ENCODE measurements around the gene MGST3. TPM values are rescaled to one million over a fixed set of nuclear protein-coding genes. Genes with fewer than 3 reads are reported as not detected.
"Not testable (repeated sequence)": the region's sequence is repeated elsewhere in the genome, so short reads cannot be mapped to it uniquely, and the experiment has no call there.

MGST3 gene
- 63.6 and 63.7 TPM in 2 replicates for total RNA-seq

DNA sequence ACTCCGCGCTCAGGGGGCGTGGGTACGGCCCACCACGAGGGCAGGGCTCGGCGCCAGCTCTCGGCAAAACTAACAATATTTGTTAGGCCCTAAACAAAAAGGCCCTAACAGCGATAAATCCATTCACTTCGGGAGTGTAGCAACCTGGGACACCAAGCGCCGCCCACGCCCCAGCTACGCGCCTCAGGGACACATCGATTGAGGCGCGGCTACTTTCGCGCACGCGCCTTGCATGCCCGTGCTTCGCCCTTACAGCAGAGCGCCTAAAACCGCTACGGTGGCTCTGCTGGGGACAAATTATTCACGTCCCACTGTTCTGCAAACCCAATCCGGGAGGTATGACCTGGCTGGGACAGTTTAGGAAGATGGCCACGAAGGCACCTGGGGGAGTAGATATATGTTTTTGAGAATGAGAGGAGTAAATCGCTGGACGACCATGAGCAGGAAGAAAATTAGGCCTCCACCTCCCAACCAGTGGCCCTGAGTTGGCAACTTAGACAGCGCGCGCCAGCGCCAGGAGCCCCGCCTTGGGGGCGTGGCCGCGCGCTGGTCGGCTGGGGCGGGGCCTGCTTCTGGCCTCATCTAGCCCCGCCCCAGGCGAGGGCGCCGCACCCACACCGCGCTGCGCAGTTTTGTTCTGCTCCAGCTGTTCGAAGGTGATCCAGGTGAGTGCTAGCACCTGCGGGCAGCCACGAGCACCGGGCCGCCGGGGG, at the start of gene MGST3:
Gene MGST3, plus strand, starts transcription at position 606 of the 713 bp plus-strand sequence. CDS start 18,614 bp downstream, outside the sequence.
- H3K27me3 Mint-ChIP-seq (ENCODE audit: low read depth): peaks cover 6% of the 10 kb centered on the region
- no peak within 1 kb of the TSS for H3K4me3 Mint-ChIP-seq (ENCODE audit: low read depth)
- H3K36me3 Mint-ChIP-seq (ENCODE audit: low read depth): peaks cover 8% of the 10 kb centered on the region
- H3K4me1 Mint-ChIP-seq (ENCODE audit: low read depth): peaks cover 23% of the 10 kb centered on the region
- peak; percentile 93 for DNase-seq (ENCODE audit: low spot score)
- H3K9me3 Mint-ChIP-seq: no peaks in the 10 kb centered on the region
- peak within 1 kb of the TSS; percentile 52 for H3K27ac Mint-ChIP-seq
- intact Hi-C loops (cut with micrococcal nuclease): loop anchor here (1.0 kb wide), 4 partner anchors 29 to 197 kb away; partner anchors contain the start of genes ALDH9A1 and UCK2

DNA sequence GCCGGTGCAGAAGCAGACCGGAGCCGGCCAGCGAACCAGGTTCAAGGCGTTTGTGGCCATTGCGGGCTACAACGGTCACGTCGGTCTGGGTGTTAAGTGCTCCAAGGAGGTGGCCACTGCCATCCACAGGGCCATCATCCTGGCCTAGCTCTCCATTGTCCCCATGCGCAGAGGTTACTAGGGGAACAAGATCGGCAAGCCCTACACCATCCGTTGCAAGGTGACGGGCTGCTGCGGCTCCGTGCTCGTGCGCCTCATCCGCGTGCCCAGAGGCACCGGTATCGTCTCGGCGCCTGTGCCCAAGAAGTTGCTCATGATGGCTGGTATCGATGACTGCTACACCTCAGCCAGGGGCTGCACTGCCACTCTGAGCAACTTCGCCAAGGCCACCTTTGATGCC, 49.1 kb upstream of the MGST3 start:
- no peak for DNase-seq (ENCODE audit: low spot score)
- Mint-ChIP-seq H3K36me3 (ENCODE audit: low read depth) (no peaks in the 10 kb centered on the region), H3K9me3 (no peaks in the 10 kb centered on the region), H3K4me3 (ENCODE audit: low read depth) (no peak overlapping the region), H3K4me1 (ENCODE audit: low read depth) (no peaks in the 10 kb centered on the region), H3K27me3 (ENCODE audit: low read depth) (peaks cover 33% of the 10 kb centered on the region), H3K27ac (no peak overlapping the region)
- intact Hi-C loops (cut with micrococcal nuclease): no loop called here

DNA sequence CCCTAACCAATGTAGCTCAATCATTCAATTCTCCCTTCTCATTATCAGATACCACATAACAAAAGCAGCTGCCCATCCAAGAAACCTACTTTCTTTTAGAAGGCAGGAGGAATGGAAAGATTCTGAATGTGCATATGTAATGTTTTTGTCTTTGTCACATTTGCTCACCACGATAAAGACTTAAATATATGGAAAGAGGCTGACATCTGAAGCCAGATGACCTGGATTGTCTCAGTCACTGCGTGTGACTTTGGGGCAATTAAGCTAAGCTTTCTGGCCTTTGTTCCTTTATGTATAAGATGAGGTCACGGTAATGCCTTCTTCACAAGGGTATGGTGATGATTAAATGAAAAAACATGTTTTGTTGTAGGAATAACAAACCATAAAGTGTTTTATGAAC, 44.6 kb upstream of the MGST3 start:
- H3K4me3 Mint-ChIP-seq (ENCODE audit: low read depth): no peak overlapping the region
- H3K27ac Mint-ChIP-seq: no peak overlapping the region
- peaks cover 56% of the 10 kb centered on the region for H3K27me3 Mint-ChIP-seq (ENCODE audit: low read depth)
- H3K9me3 Mint-ChIP-seq: no peaks in the 10 kb centered on the region
- H3K36me3 Mint-ChIP-seq (ENCODE audit: low read depth): no peaks in the 10 kb centered on the region
- H3K4me1 Mint-ChIP-seq (ENCODE audit: low read depth): no peaks in the 10 kb centered on the region
- DNase-seq (ENCODE audit: low spot score): no peak
- intact Hi-C loops (cut with micrococcal nuclease): no loop called here

DNA sequence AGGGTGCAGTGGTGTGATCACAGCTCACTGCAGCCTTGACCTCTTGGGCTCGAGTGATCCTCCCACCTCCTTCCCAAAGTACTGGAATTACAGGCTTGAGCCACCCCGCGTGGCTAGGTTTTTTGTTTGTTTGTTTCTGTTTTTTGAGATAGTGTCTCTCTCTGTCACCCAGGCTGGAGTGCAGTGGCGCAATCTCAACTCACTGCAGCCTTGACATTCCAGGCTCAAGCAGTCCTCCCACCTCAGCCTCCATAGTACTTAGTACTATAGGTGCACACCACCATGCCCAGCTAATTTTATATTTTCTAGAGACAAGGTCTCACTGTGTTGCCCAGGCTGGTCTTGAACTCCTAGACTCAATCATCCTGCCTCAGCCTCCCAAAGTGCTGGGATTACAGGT, 39.6 kb upstream of the MGST3 start:
- intact Hi-C loops (cut with micrococcal nuclease): loop anchor here (10.0 kb wide), 1 partner anchor 573 kb away; the partner anchor contains the start of gene FAM78B
- H3K27ac Mint-ChIP-seq; H3K4me3 Mint-ChIP-seq (ENCODE audit: low read depth); H3K9me3 Mint-ChIP-seq; H3K4me1 Mint-ChIP-seq (ENCODE audit: low read depth); H3K36me3 Mint-ChIP-seq (ENCODE audit: low read depth); DNase-seq (ENCODE audit: low spot score): not testable (repeated sequence)
- H3K27me3 Mint-ChIP-seq (ENCODE audit: low read depth): peaks cover 69% of the 10 kb centered on the region

DNA sequence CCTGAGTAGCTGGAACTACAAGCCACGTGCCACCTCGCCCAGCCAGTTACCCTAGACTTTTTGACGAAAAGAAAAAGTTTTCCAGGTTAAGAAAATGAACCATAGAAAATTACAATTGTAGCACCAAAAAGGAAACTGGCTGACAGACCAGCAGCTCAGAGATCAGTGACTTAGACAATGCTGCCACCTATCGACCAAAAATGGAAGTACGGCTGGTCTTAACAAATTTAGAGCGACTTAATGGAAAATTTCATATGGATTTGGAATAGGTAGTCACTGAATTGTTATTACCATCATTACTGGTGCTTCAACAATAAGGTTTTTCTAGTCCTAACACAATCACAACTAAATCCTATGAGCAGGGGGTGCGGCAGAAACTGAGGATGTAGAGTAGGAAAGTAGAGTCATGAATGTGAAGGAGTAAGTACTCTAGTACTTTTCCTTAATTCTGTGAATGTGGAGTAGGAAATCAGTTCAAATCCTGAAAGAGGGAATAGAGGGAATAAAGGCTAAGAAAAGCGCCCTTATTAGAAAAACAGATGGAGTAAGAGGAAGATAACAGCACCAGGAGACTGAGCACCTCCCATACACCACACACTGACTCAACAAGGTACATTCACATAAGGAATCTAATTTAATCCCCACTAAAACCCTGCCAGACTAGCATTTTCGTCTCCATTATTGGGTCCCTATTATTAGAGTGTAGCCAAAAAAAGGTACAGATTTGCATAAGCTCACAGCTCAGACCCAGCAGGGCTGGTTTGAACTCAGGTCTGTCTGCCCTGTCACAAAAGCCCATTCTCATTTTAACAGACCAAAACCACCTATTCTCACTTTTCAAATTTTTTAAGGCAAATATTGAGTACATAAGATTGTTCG, 37.9 kb upstream of the MGST3 start:
- H3K27ac Mint-ChIP-seq: no peak overlapping the region
- DNase-seq (ENCODE audit: low spot score): peak; percentile 63
- peaks cover 67% of the 10 kb centered on the region for H3K27me3 Mint-ChIP-seq (ENCODE audit: low read depth)
- peaks cover 17% of the 10 kb centered on the region for H3K4me1 Mint-ChIP-seq (ENCODE audit: low read depth)
- H3K36me3 Mint-ChIP-seq (ENCODE audit: low read depth): no peaks in the 10 kb centered on the region
- intact Hi-C loops (cut with micrococcal nuclease): loop anchor here (1.0 to 10.0 kb wide), 3 partner anchors 189 to 572 kb away; partner anchors contain the start of gene FAM78B
- no peaks in the 10 kb centered on the region for H3K9me3 Mint-ChIP-seq
- no peak overlapping the region for H3K4me3 Mint-ChIP-seq (ENCODE audit: low read depth)

DNA sequence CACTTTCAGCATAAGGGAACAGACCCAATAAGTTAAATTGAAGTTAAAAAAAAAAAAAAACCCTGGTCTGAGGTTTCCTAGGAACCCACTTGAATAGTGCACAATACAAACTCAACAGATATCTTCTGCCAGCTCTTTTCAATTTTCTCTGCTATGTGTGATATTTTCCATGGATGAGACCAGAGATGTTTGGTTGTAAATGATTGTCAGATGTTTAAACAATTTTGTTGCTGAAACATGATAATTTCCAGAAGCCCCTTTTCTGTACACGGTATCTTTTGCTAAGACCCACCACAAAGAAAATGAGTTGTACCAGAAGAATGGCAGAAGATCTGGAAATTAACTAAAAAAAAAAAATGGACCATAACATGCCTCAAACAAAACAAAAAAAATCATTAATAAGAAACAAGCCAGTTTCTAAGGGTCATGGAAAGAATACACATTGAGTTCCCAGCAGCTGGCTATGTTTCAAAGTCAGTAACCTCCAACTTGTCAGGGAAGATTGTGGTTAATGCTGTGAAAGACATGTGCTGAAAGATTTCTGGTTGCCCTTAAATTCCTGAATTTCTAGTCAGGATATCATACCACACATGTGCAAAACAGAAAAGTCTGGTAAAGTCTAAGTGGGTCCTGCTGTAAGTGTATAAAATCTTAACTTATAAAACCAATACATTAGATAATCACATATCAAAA, 35.6 kb upstream of the MGST3 start:
- DNase-seq (ENCODE audit: low spot score): no peak
- Mint-ChIP-seq H3K27ac (no peak overlapping the region), H3K4me1 (ENCODE audit: low read depth) (peaks cover 30% of the 10 kb centered on the region), H3K9me3 (no peaks in the 10 kb centered on the region), H3K36me3 (ENCODE audit: low read depth) (no peaks in the 10 kb centered on the region), H3K27me3 (ENCODE audit: low read depth) (peaks cover 48% of the 10 kb centered on the region), H3K4me3 (ENCODE audit: low read depth) (no peak overlapping the region)
- intact Hi-C loops (cut with micrococcal nuclease): loop anchor here (5.0 to 10.0 kb wide), 2 partner anchors 232 to 569 kb away; partner anchors contain the start of genes FAM78B and UCK2

DNA sequence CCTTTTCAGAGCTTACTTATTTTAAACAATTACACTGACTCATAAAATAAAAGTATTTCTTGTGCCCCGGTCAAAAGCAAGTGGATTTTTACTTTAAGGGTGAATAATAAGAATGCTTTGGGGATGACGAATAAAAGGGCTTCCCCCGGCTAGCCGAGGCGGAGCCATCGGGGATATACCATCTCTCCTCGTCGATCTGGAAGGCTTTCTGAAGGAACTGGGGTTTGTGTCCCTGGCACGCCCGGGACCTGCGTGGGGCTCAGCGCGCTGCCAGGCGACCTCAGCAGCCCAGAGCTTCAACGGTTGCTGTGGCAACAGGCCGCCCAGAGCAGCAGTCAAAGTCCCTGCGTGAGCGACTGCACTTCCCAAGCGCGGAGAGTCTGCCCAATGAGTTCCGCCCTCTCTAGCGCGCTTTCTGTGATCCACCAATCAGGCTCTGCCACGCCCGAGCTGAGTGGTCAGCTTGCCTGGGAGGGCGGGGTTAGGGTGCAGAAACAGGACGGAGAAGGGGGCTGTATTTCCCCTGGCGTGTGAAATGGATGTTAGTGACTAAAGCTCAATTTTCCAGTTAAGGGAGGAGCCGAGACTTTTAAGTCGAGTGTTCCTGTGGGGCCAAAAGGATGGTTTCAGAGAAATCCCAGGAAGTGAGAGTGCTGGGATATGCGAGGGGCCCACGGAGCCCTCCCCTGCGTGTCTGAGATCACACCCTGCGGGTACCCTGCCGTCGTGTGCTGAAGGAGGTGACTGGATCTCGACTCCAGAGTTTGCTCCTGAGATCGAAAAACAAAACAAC, 33.0 kb upstream of the MGST3 start:
- DNase-seq (ENCODE audit: low spot score): peak; percentile 93
- intact Hi-C loops (cut with micrococcal nuclease): loop anchor here (1.0 to 10.0 kb wide), 5 partner anchors 33 to 567 kb away; partner anchors contain the start of genes FAM78B, MGST3, TMCO1 and UCK2
- H3K27me3 Mint-ChIP-seq (ENCODE audit: low read depth): peaks cover 30% of the 10 kb centered on the region
- H3K27ac Mint-ChIP-seq: peak overlapping the region; percentile 86
- peak overlapping the region; percentile 90 for H3K4me3 Mint-ChIP-seq (ENCODE audit: low read depth)
- no peaks in the 10 kb centered on the region for H3K36me3 Mint-ChIP-seq (ENCODE audit: low read depth)
- peaks cover 32% of the 10 kb centered on the region for H3K4me1 Mint-ChIP-seq (ENCODE audit: low read depth)
- H3K9me3 Mint-ChIP-seq: no peaks in the 10 kb centered on the region

DNA sequence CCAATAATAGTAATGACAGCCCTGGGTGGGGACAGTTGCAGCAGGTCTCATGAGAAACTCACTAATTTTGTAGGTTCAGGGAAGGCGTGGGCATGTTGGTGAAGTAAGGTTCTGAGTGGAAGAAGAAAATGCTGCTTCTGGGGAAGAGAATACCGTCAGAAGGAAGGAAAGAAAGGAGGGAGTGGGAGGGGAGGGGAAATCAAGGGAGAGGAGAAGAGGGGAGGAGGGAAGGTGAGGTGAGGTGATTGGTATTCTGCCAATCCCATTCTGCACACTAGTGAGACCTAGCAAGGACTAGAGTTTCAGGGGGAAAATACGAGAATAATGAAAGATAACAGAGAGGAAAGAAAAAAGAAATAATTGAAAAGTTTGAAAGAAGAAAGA, 32.4 kb upstream of the MGST3 start:
- Mint-ChIP-seq H3K9me3 (no peaks in the 10 kb centered on the region), H3K27me3 (ENCODE audit: low read depth) (peaks cover 25% of the 10 kb centered on the region), H3K4me1 (ENCODE audit: low read depth) (peaks cover 30% of the 10 kb centered on the region), H3K27ac (peak overlapping the region; percentile 86), H3K36me3 (ENCODE audit: low read depth) (no peaks in the 10 kb centered on the region), H3K4me3 (ENCODE audit: low read depth) (peak overlapping the region; percentile 90)
- intact Hi-C loops (cut with micrococcal nuclease): loop anchor here (1.0 to 10.0 kb wide), 5 partner anchors 33 to 566 kb away; partner anchors contain the start of genes FAM78B, MGST3, TMCO1 and UCK2
- DNase-seq (ENCODE audit: low spot score): no peak

DNA sequence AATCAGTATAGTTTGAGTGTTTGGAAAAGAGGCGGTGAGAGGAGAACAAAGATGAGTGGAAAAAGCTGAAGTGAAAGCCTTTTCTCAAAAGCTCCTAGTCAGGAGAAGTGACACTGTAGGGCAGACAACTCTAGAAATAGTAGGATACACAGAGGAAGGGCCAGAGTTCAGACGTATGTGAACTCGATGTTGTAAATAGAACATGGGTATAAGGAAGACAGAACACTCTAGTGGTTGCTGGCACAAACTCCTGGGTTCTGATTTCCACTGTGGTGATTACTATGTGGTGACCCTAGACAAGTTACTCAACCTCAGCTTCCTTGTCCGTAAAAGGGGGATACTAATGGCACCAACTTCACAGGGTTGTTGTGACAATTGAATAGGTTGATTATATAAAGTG, 30.2 kb upstream of the MGST3 start:
- no peak for DNase-seq (ENCODE audit: low spot score)
- H3K4me1 Mint-ChIP-seq (ENCODE audit: low read depth): peaks cover 30% of the 10 kb centered on the region
- no peaks in the 10 kb centered on the region for H3K36me3 Mint-ChIP-seq (ENCODE audit: low read depth)
- H3K4me3 Mint-ChIP-seq (ENCODE audit: low read depth): no peak overlapping the region
- H3K9me3 Mint-ChIP-seq: no peaks in the 10 kb centered on the region
- peaks cover 10% of the 10 kb centered on the region for H3K27me3 Mint-ChIP-seq (ENCODE audit: low read depth)
- H3K27ac Mint-ChIP-seq: no peak overlapping the region
- intact Hi-C loops (cut with micrococcal nuclease): loop anchor here (1.0 kb wide), 3 partner anchors 30 to 314 kb away; partner anchors contain the start of gene ALDH9A1

DNA sequence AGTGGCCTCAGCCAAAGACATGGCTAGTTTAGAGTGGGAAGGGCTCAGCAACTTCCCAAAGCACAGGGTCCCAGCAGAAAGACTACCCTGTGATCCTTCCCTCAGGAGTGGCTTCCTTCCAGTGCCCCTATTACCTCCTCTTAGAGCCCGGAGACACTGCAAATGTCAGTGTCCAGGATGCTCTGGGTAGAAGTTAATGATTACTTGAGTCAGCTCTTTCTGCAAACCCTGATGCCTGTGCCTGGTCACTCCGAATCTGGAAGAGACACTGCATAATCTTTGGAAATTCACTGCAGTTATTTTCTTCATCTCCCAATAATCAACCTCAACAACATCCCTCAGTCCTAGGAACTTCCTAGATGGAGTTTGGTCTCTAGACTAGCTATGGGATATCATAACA, 27.2 kb upstream of the MGST3 start:
- Mint-ChIP-seq H3K27ac (no peak overlapping the region), H3K9me3 (no peaks in the 10 kb centered on the region), H3K4me1 (ENCODE audit: low read depth) (peaks cover 14% of the 10 kb centered on the region), H3K27me3 (ENCODE audit: low read depth) (peaks cover 4% of the 10 kb centered on the region), H3K4me3 (ENCODE audit: low read depth) (no peak overlapping the region), H3K36me3 (ENCODE audit: low read depth) (no peaks in the 10 kb centered on the region)
- intact Hi-C loops (cut with micrococcal nuclease): no loop called here
- DNase-seq (ENCODE audit: low spot score): no peak

DNA sequence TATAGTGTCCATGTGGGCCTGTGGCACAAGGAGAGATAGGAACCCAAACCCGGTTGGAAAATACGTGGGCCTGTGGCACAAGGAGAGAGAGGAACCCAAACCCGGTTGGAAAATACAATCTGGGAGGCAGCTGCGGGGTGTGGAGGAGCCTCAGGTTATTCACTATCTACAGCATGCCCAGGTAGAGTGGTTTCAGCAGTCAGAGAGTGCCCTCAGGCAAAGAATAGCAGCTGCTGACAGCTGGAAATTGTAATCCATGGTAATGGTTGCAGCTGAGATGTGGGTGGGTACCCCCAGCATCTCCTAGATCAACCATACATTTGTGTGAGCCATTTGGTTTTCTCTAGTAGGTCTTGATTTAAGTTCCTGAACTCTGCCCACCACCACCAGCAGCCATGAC, 25.8 kb upstream of the MGST3 start:
- peaks cover 8% of the 10 kb centered on the region for H3K4me1 Mint-ChIP-seq (ENCODE audit: low read depth)
- no peak for DNase-seq (ENCODE audit: low spot score)
- intact Hi-C loops (cut with micrococcal nuclease): no loop called here
- H3K4me3 Mint-ChIP-seq (ENCODE audit: low read depth): no peak overlapping the region
- H3K36me3 Mint-ChIP-seq (ENCODE audit: low read depth): no peaks in the 10 kb centered on the region
- H3K9me3 Mint-ChIP-seq: no peaks in the 10 kb centered on the region
- H3K27me3 Mint-ChIP-seq (ENCODE audit: low read depth): peaks cover 6% of the 10 kb centered on the region
- H3K27ac Mint-ChIP-seq: no peak overlapping the region

DNA sequence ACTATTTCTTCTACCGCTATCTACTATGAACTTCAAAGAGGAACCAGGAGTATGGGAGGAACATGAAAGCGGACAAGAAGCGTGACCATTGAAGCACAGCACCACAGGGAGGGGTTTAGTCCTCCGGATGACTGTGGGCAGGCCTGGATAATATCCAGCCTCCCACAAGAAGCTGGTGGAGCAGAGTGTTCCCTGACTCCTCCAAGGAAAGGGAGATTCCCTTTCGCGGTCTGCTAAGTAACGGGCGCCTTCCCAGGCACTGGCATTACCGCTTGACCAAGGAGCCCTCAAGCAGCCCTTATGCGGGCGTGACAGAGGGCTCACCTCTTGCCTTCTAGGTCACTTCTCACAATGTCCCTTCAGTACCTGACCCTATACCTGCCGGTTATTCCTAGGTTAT, 24.4 kb upstream of the MGST3 start:
- H3K4me3 Mint-ChIP-seq (ENCODE audit: low read depth); H3K27ac Mint-ChIP-seq; H3K36me3 Mint-ChIP-seq (ENCODE audit: low read depth); intact Hi-C loops (cut with micrococcal nuclease); H3K9me3 Mint-ChIP-seq; H3K4me1 Mint-ChIP-seq (ENCODE audit: low read depth); DNase-seq (ENCODE audit: low spot score): not testable (repeated sequence)
- H3K27me3 Mint-ChIP-seq (ENCODE audit: low read depth): peaks cover 11% of the 10 kb centered on the region

Measured in activated T-helper 2 cell treated with anti-CD3 and anti-CD28 coated beads, Interferon-gamma antibody, Interleukin-2, Interleukin-4, amounts not matched to agents 10 μg/mL and 5 μg/mL and 100 μg/mL, durations not matched to agents 14 hours and 24 hours and 36 hours (primary cell).